CD4-positive, alpha-beta T cell treated with Interleukin-6 for 4 hours (primary cell): ENCODE results near the gene SORBS1.

Experiments
- DNase-seq: peaks from one replicate; pipeline ENCODE4 v3.0.0-alpha.2; 2020; ENCODE audit warnings: mixed read lengths

The SORBS1 gene

DNA sequence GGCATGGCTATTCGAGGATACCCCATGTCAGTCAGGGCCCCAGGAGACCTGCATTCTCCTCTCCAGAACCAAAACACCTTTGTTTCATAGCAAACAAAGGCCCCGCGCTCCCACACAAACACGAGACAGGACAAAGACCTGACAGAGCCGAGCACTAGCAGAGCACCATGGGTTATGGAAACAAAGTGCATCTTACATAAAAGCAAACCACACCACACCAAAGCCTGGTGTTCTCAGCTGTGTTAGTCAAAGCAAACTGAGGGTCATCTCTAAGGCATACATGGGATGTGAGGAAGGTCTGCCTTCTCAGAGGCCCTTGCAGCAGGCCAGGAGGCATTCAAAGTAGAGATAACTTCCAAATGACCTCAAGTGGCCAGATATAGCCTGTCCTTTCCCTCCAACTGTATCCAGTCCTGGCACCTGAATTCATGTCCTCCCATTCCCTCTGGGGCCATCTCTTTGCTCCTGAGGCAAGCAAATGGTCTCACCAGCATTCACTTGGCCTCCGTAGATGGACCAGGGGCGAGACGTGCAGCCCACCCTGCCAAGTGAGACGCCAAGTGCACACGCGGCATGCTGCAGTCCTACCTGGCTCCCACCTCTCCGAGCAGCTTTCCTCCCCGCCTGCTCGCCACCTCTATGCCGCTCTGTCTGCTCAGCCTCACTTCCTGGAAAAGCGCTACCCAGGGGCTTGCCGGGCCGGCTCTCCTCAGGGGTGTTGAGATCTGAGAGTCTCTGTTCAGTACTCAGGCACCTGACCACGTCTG lies 225.1 kb downstream of the SORBS1 start:
- DNase-seq, result no peak

- DNase-seq, result no peak
These were observed 226.4 kb downstream of the SORBS1 start for GRCh38 chr10:95334805-95335144.

DNA sequence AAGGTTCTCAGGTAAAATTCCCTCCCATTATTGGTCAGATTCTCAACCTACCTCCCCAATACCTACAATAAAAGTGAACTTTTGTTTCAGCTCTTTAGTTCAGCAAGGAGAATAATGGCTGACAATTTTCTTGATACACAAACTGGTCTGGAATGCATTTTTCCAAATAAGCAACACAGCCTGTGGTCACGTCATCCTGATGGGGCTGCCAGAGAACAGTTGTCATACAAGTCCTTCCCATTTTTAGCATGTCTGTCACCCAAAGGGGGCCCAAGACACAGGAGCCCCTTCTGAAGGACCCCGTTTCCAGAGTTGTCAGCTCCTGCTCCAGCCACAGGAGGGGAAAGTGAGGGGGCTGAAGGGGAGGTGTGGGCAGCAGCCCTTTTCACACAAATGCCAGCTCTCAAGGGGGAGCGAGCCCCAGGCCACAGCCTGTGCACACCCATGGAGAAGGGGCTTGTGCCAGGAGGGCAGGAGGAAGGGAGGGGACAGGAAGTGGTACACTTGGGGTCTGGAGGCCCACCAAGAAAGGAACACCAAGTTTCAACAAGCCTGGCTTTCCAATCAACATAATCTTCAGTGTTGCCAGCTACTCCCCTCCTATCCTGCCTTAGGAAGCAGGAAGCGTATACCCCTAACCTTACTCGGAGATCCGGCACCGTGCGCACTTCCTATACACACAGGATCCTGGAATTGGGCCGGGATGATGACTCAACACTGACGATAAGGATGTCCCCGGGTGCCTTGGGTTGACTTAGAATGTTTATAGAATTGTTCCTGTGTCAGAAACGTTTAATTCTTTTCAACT lies 227.0 kb downstream of the SORBS1 start:
- DNase-seq, result no peak

- DNase-seq, result no peak
These were observed 228.4 kb downstream of the SORBS1 start for GRCh38 chr10:95332666-95333249.

GRCh38 chr10:95331596-95332130 lies 229.5 kb downstream of the SORBS1 start:
- DNase-seq, result no peak

DNA sequence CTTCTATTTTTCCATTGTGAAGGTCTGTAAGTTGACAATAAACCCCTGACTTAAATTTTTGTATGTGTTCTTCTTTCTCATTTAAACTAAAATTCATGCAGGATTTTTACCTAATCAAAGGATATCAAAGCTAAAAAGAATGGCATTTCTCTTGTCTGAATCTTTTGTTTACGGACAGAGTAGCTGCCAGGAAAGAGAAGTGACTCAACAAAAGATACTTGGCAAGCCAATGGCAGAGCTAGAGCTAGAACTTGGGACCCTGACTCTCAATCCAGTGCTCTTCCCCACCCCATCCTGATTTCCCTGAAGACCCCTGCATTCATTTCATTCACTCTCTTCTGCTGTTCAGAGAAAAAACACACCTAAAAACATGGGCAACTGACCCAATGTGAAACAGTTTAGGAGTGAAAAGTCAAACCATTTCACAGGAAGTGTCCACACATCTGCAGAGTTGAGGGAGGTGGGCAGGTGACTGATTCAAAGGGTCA lies 230.2 kb downstream of the SORBS1 start:
- DNase-seq, result no peak

- no peak for DNase-seq
These were observed 231.9 kb downstream of the SORBS1 start for GRCh38 chr10:95329296-95329695.

DNA sequence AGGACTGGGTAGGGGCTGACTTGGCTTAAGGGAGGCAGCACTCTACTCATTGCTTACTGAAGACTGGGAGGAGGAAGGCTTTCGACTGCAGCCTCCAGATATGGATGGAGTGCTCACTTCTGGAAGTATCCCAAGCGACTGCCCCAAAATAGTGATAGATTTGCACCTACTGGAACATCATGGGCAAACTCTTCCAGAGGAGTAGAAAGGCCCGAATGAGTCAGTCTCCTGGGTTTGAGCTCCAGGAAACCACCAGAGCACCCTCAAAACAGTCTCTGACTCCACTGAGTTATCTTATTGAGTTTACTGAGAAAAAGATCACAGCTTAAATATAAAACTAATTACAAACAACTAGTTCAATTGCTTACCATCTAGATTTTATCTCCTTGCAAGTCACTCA lies 233.2 kb downstream of the SORBS1 start:
- no peak for DNase-seq

GRCh38 chr10:95327367-95327766 lies 233.8 kb downstream of the SORBS1 start:
- DNase-seq, result no peak

DNA sequence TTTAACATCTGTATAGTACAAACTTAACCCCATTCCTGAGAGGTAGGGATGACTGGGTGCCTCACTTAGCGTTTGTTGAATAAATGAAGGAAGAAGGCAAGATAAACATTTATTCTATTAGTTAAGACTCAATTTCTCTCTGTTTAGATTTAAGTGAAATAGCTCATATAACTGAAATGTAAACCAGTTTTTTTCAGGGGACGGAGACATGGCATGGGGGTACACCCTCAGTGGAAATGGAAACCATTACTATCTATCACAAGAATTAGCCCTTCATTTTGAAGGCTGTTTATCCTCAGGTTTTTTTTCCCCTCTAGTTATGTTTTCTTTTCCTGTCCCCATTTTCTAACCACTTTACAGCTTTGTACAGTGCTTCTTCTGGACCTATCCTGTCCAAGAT lies 234.8 kb downstream of the SORBS1 start:
- no peak for DNase-seq

GRCh38 chr10:95325863-95326262 lies 235.3 kb downstream of the SORBS1 start:
- no peak for DNase-seq

DNA sequence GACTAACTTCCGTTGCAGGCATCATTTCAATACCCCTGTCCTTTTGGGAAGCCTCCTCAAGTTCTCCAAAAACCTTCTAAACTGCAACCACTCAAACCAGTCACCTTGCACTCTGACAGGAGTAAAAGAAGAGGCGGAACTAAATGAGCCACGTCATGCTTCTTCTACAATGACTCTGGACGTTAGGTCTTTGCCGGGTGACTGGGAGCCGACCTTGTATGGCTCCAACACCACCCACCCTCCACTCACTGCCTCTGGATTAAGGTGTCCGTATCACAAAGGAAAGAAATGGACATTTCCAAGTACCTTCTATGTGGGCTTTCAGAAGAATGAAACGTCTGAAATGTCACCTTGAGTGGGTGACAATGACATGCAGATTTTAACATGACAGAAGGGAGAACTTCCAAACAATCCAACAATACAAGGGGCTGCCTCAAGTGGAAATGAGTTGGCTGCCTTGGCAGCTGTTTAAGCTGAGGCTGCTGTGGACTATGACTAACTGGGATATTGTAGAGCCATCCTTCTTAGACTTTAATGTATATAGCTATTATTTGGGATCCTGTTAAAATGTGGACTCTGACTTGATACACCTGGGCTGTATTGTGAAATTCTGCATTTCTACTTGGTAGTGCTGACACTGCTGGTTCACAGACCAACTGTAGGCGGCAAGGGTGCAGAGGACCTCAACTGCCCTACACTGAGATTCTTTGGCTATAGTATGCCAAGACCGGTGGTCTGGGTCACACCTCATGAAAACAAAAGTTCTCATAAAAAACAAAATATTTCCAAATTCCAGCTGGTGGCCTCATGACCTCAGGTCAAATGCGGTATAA lies 236.5 kb downstream of the SORBS1 start:
- no peak for DNase-seq

- DNase-seq, result no peak
These were observed 239.4 kb downstream of the SORBS1 start for GRCh38 chr10:95321554-95322301.

GRCh38 chr10:95319239-95319638 lies 241.9 kb downstream of the SORBS1 start:
- no peak for DNase-seq

GRCh38 chr10:95315509-95315908 lies 245.7 kb downstream of the SORBS1 start:
- DNase-seq, result no peak

DNA sequence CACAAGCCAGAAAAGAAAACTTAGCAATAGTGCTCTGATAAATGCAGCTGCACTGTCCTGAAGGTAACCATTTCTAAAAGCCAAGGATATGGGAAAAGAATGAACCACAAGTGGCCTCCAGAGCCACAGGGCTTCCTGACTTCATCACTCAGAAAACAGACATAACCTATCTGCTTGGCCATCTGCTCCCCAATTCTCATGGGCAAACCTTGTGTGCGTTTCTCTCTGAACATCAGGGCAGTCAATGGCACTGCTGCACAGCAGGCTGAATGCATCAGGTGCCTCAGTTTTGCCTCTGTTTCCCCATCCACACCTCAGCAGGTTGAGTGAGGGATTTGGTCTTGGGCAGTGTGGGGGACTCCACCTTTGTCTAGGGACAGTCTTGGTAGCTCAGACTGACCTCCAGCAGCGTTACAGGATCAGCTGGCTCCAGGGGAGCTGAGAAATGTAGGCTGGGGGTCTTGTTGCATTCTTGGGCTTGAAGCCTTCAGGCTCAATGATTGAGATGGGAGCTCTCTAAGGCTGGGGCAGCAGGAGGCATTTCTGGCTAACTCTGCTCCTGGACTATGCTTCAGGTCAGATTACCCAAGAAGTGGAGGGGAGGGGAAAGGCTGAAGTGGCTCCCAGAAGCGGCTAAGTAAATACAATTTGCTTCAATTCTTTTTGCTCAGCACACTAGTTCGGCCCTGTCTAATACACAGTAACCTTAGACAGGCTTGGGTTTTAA lies 246.8 kb downstream of the SORBS1 start:
- no peak for DNase-seq

- DNase-seq, result no peak
These were observed 248.1 kb downstream of the SORBS1 start for GRCh38 chr10:95312986-95313495.

DNA sequence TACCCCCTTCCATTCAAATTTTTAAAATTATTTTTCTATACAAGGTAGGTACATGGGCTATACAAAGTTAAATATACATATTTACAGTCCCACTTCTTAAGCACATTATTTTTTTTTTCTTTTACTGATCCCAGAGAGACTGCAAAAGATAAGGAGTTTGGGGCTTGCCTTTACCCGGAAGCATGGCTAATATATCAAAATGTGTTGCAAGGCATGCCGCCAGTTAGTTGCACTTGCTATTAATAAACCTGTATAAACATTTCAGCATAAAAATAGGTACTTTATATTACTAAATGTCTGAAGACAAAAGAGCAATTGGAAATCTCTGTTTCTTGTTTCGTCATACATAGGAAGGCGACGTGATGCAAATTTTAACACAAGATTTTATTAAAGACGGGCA lies 248.9 kb downstream of the SORBS1 start:
- no peak for DNase-seq

DNA sequence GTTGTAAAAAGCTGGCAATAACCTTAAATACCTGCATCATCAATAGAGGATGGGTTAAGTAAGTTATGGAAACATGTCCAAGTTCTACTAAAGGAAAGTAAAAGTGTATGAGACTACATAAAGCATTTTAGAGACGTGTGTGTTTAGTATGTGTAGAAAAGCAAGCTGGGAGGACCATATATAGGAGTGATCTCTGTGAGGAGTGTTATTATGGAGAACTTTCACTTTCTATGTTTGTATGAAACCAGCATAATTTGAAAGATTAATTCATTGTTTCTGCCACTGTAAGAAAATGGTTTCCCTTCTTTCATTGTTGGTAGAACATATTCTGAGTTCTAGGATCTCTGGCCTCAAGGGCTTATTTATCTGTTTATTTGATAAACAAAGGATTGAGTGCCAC lies 251.2 kb downstream of the SORBS1 start:
- no peak for DNase-seq

DNA sequence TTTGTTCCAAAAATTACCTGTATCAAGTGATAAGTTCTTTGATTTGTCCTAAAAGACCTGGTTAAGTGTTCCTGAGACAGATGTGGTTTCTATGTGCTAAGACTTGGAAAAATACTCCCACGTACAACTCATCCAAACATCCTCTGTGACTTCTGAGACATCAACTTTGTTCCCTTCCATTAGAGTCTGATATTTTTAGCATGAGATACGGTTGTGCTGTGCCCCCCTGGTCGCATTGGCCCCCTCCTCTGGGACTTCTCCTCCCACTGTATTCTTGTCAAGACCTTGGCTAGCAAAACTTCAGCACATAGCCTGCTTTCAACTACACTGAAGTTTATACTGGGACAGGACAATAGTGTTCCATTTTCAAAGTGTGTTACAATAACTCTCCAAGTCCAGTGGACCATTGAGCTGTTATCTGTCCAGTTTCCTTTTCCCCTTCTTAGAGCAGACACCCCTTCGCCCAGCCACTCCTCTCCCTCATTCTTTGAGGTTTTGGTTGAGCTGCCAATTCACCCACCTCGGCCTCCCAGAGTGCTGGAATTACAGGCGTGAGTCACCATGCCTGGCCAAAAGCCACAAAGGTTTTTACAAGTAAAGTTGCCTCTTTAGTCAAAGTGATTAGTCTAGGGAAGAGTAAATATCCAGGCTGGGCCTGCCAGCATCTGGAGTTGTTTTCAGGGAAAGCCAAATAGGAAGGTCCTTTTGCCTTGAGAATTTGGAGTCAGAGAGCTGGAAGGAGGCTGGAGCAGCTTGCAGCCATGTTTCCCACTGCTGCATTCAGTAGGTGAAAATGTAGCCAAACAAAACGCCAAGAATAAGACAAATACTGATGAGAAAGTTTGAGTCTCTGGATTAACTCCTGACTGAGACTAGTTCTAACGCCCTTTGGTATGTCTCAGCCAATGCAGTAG lies 252.5 kb downstream of the SORBS1 start:
- no peak for DNase-seq
